Lower leg skin (tissue), 3 donors: ENCODE data around the gene BRD4.

Experiments
- POLR2A ChIP-seq, 2 donors: fragments of 450-650 bp; IDR thresholded peaks; one replicate each; pipeline ENCODE4 v1.6.1; 2016 to 2017; ENCODE audit warnings: antibody characterized with exemption in 2 of 2, mild to moderate bottlenecking in 1 of 2, moderate library complexity in 1 of 2
- TF ChIP-seq, protein P1 (sequence below), 3 donors: fragments of 450-650 bp; IDR thresholded peaks; one replicate each; pipeline ENCODE4 v1.5.1; 2016; ENCODE audit warnings: antibody characterized with exemption in 3 of 3, mild to moderate bottlenecking in 3 of 3, moderate library complexity in 2 of 3

DNA sequence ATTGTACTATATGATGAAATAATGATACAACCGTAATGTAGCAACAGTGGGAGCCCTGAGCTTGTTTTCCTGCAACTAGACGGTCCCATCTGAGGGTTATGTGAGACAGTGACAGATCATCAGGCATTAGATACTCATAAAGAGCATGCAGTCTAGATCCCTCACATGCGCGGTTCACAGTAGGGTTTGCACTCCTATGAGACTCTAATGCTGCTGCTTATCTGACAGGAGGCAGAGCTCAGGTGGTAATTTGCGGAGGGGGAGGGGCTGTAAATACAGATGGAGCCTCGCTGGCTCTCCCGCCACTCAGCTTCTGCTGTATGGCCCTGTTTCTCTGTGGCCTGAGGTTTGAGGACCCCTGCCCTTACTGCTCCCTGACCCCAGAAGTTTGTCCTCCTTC, 113.8 kb downstream of the BRD4 start:
- TF ChIP-seq POLR2A (IDR thresholded peaks at IDR 0.05): no peak
- TF ChIP-seq, protein P1, sequence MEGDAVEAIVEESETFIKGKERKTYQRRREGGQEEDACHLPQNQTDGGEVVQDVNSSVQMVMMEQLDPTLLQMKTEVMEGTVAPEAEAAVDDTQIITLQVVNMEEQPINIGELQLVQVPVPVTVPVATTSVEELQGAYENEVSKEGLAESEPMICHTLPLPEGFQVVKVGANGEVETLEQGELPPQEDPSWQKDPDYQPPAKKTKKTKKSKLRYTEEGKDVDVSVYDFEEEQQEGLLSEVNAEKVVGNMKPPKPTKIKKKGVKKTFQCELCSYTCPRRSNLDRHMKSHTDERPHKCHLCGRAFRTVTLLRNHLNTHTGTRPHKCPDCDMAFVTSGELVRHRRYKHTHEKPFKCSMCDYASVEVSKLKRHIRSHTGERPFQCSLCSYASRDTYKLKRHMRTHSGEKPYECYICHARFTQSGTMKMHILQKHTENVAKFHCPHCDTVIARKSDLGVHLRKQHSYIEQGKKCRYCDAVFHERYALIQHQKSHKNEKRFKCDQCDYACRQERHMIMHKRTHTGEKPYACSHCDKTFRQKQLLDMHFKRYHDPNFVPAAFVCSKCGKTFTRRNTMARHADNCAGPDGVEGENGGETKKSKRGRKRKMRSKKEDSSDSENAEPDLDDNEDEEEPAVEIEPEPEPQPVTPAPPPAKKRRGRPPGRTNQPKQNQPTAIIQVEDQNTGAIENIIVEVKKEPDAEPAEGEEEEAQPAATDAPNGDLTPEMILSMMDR (IDR thresholded peaks at IDR 0.05): no peak
